VCaP (cell line): ENCODE data around the gene GLO1.

Experiments
- H3K27ac ChIP-seq: fragments of 450-650 bp; 2 replicates; pipeline ENCODE4 v1.5.1; 2017
- CTCF ChIP-seq: fragments of 450-650 bp; conservative IDR thresholded peaks from 2 replicates; pipeline ENCODE4 v1.5.1; 2017; ENCODE audit warnings: mild to moderate bottlenecking, moderate library complexity

Gene GLO1

DNA sequence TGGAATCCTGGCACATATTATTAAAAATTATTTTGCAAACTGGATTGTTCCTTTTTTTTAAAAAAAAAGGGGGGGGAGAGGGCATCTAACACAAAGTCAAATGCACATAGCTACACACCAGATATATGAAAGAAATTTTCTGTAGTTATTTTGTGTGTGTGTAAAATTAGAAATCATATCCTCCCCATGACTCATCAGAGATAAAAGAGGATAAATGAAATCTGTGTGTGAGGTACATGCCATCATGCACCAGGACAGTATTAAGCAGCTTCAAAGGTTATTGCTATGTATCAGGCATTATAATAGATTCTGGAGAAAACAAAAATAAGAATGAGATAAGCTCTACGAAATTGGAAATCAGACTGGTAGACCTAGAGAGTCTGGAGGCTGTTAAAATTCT, 68.4 kb downstream of the GLO1 start:
- no peak overlapping the region for H3K27ac ChIP-seq
- TF ChIP-seq CTCF: no peak

DNA sequence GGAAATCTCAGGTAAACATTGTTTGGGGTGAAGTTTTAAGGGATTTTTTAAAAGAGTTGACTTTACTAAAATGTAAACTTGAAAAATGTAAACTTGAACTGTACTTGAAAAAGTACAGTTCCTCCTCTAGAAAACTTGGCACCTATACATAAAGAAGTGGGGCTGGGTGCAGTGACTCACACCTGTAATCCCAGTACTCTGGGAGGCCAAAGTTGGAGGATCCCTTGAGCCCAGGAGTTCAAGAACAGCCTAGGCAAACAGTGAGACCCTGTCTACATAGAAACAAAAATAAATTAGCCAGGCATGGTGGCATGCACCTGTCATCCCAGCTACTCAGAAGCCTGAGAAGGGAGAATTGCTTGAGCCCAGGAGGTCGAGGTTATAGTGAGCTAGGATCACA, 70.5 kb downstream of the GLO1 start:
- no peak overlapping the region for H3K27ac ChIP-seq
- no peak for TF ChIP-seq CTCF

- no peak overlapping the region for H3K27ac ChIP-seq
- TF ChIP-seq CTCF: no peak
Observed at GRCh38 chr6:38631186-38631783, 71.7 kb downstream of the GLO1 start.
